Liver (tissue), 9 donors: ENCODE measurements around the gene GBA2. TPM values are rescaled to one million over a fixed set of nuclear protein-coding genes. Genes with fewer than 3 reads are reported as not detected.

Source experiments
- DNase-seq: peaks from one replicate; pipeline ENCODE4 v3.0.0-alpha.2; 2017; ENCODE audit warnings: low spot score
- H3K27ac ChIP-seq, 2 donors: one replicate each; pipeline ENCODE4 v1.7.0; 2013; ENCODE audit warnings: inconsistent platforms in 2 of 2, low read length in 2 of 2, control low read depth in 1 of 2, low read depth in 1 of 2, mild to moderate bottlenecking in 1 of 2
- H3K27me3 ChIP-seq, 4 donors: one replicate each; pipeline versions ENCODE4 v1.6.1 to v1.7.0; 2013; ENCODE audit warnings: low read length in 3 of 4, inconsistent platforms in 1 of 4, mild to moderate bottlenecking in 1 of 4, moderate library complexity in 1 of 4; ENCODE audit not compliant: control insufficient read depth in 4 of 4, insufficient read depth in 4 of 4
- H3K36me3 ChIP-seq, 4 donors: one replicate each; pipeline versions ENCODE4 v1.6.1 to v1.7.0; 2013; ENCODE audit warnings: low read length in 3 of 4, mild to moderate bottlenecking in 3 of 4, low read depth in 1 of 4, moderate library complexity in 1 of 4; ENCODE audit not compliant: control insufficient read depth in 4 of 4, insufficient read depth in 3 of 4
- H3K4me1 ChIP-seq, 4 donors: one replicate each; pipeline versions ENCODE4 v1.6.1 to v1.7.0; 2013; ENCODE audit warnings: low read length in 3 of 4, mild to moderate bottlenecking in 3 of 4, moderate library complexity in 1 of 4; ENCODE audit not compliant: control insufficient read depth in 4 of 4, insufficient read depth in 4 of 4
- H3K4me3 ChIP-seq, 3 donors: one replicate each; pipeline versions ENCODE4 v1.6.1 to v1.7.0; 2013; ENCODE audit warnings: low read length in 3 of 3, control low read depth in 1 of 3, low read depth in 1 of 3, mild to moderate bottlenecking in 1 of 3
- H3K9ac ChIP-seq, 2 donors: one replicate each; pipeline ENCODE4 v1.7.0; 2013; ENCODE audit warnings: low read length in 2 of 2, mild to moderate bottlenecking in 2 of 2, moderate library complexity in 2 of 2, control low read depth in 1 of 2, low read depth in 1 of 2
- H3K9me3 ChIP-seq, 4 donors: one replicate each; pipeline versions ENCODE4 v1.6.1 to v1.7.0; 2013; ENCODE audit warnings: low read length in 3 of 4; ENCODE audit not compliant: control insufficient read depth in 4 of 4
- ATF3 ChIP-seq: IDR thresholded peaks from 2 replicates; pipeline ENCODE4 v1.6.1; 2016; ENCODE audit warnings: antibody characterized with exemption
- CTCF ChIP-seq: fragments of 150-350 bp; IDR thresholded peaks from 2 replicates; pipeline ENCODE4 v1.5.1; 2017; ENCODE audit warnings: improper control_type of control experiment, low read depth, low read length; ENCODE audit not compliant: missing input control
- FOXA1 ChIP-seq: IDR thresholded peaks from 2 replicates; pipeline ENCODE4 v1.6.1; 2016; ENCODE audit warnings: antibody characterized with exemption
- JUND ChIP-seq, 2 donors: IDR thresholded peaks; 2 replicates each; pipeline ENCODE4 v1.6.1; 2016; ENCODE audit warnings: antibody characterized with exemption in 2 of 2
- RAD21 ChIP-seq, 2 donors: IDR thresholded peaks; 2 replicates each; pipeline ENCODE4 v1.6.1; 2016; ENCODE audit warnings: antibody characterized with exemption in 2 of 2, mild to moderate bottlenecking in 2 of 2
- REST ChIP-seq: IDR thresholded peaks from 2 replicates; pipeline ENCODE4 v1.6.1; 2016; ENCODE audit warnings: antibody characterized with exemption, mild to moderate bottlenecking
- SP1 ChIP-seq: IDR thresholded peaks from 2 replicates; pipeline ENCODE4 v1.6.1; 2018; ENCODE audit warnings: antibody characterized with exemption, mild to moderate bottlenecking
- TAF1 ChIP-seq: conservative IDR thresholded peaks from 2 replicates; pipeline ENCODE4 v1.6.1; 2016; ENCODE audit warnings: antibody characterized with exemption, mild to moderate bottlenecking
- WGBS: extraction: QIAGEN DNeasy Blood & Tissue Kit; methylation state at CpG from one replicate; pipeline ENCODE4 v1.1.7; 2013; 5-methylcytosine and 5-hydroxymethylcytosine counted together
- polyA plus RNA-seq, 2 donors: library from polyadenylated mRNA; stranded (reverse) in 1 of 2; unstranded in 1 of 2; fragments of 200-250 nt in 1 of 2; fragments of >200 nt in 1 of 2; fragmentation: Nextera tagmentation in 1 of 2; extraction: Ambion mirVana in 1 of 2; gene quantifications; one replicate each; pipeline versions ENCODE4 v1.2.1 to v1.2.3, GENCODE V29; 2013 to 2015
- total RNA-seq, 2 donors: library from RNA; depleted of rRNA; stranded (reverse); fragments of >200 nt; gene quantifications; one replicate each; pipeline ENCODE4 v1.2.3, GENCODE V29; 2014
- donor health status: healthy.
- donor health status: healthy.
- donor health status: healthy.
- donor health status: healthy.
- donor health status: healthy.

The GBA2 gene
- total and polyA plus RNA-seq, 4 donors = 24.1 to 65.3 (median 25.8) TPM

- no peaks in the 10 kb centered on the region for H3K9me3 ChIP-seq
- H3K4me3 ChIP-seq = no peak overlapping the region
- H3K27ac ChIP-seq = no peak overlapping the region
- DNase-seq = no peak
- H3K9ac ChIP-seq = no peak overlapping the region
- 79% methylated on average over 3 of the region's 3 CpGs for WGBS
- H3K27me3 ChIP-seq = no peaks in the 10 kb centered on the region
- TF ChIP-seq FOXA1 (no peak), ATF3 (no peak), CTCF (no peak), TAF1 (no peak), SP1 (no peak), JUND (IDR thresholded peaks at IDR 0.05) (no peak), REST (no peak)
- H3K36me3 ChIP-seq = no peaks in the 10 kb centered on the region
- peaks cover 2 to 32% (median 23%) of the 10 kb centered on the region in 4 donors for H3K4me1 ChIP-seq
These were observed 22.9 kb upstream of the GBA2 start for GRCh38 chr9:35771943-35772342.

GRCh38 chr9:35771534-35771933 lies 22.5 kb upstream of the GBA2 start:
- TF ChIP-seq JUND (IDR thresholded peaks at IDR 0.05) = no peak
- no peak for TF ChIP-seq RAD21 (IDR thresholded peaks at IDR 0.05)
- TF ChIP-seq REST = no peak
- H3K9me3 ChIP-seq = no peaks in the 10 kb centered on the region
- H3K27ac ChIP-seq = no peak overlapping the region
- H3K4me3 ChIP-seq = no peak overlapping the region
- H3K9ac ChIP-seq = peak overlapping the region in 1 of 2 donors; percentile 36
- peaks cover 2 to 32% (median 23%) of the 10 kb centered on the region in 4 donors for H3K4me1 ChIP-seq
- DNase-seq = no peak
- no peaks in the 10 kb centered on the region for H3K36me3 ChIP-seq
- H3K27me3 ChIP-seq = no peaks in the 10 kb centered on the region
- WGBS = 37% methylated on average over 1 of the region's 1 CpG
